ENCODE measurements around the gene RB1. TPM values are rescaled to one million over a fixed set of nuclear protein-coding genes. Genes with fewer than 3 reads are reported as not detected.

The RB1 gene
- total and polyA plus RNA-seq, 2 experiments from 2014 or later = 25.5 to 31.0 TPM

DNA sequence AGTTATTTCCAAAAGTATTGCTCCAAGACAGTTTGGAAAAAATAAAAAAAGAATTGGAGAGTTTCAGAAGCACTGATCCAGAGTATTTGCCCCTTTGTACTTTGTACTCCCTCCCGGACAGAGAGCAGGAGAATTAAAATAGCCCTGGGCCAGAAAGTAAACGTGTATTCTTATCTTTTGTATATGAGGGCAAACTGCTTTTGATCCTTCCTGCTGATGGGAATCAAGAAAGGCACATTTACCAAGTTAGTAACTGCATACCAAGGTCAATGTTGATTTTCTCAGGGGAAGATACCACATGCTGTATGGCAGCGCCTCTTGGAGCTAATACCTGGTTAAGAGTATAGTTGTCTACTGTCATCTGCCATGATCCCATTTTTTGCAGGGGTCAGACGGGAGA is 10.9 kb upstream of the RB1 start:
- in situ Hi-C loops (cut with MboI) = no loop called here
- H3K27ac ChIP-seq = no peak overlapping the region

GRCh38 chr13:48294653-48295052 is 8.9 kb upstream of the RB1 start:
- Histone ChIP-seq H3F3A (ENCODE audit: insufficient read depth) (no peaks in the 10 kb centered on the region), H3K4me1 (ENCODE audit: insufficient read depth) (no peaks in the 10 kb centered on the region), H3K9ac (no peak overlapping the region), H3K27me3 (replicated peaks; ENCODE audit: insufficient read depth) (no peaks in the 10 kb centered on the region), H3K4me2 (ENCODE audit: unreplicated experiment) (no peak overlapping the region), H3K9me2 (ENCODE audit: insufficient read depth) (no peaks in the 10 kb centered on the region), H3K9me3 (ENCODE audit: low read depth) (no peaks in the 10 kb centered on the region), H3K4me3 (no peak overlapping the region), H3K36me3 (ENCODE audit: low read depth) (no peaks in the 10 kb centered on the region), H3K79me2 (ENCODE audit: insufficient read depth) (no peaks in the 10 kb centered on the region), H3K27ac (no peak overlapping the region), H4K20me1 (ENCODE audit: insufficient read depth) (no peaks in the 10 kb centered on the region), H2AFZ (no peak overlapping the region)
- no peak for DNase-seq
- TF ChIP-seq EZH2 (IDR thresholded peaks at IDR 0.05; ENCODE audit: insufficient read depth, poor library complexity, severe bottlenecking) (no peak), EZH2phosphoT487 (IDR thresholded peaks at IDR 0.05; ENCODE audit: insufficient read depth, low read depth) (no peak)
- WGBS, 2 experiments (ENCODE audit: low coverage in 1 of 2, low lambda C conversion rate in 2 of 2, missing lambda C conversion rate in 2 of 2) = 92% methylated on average over 2 of the region's 2 CpGs
- in situ Hi-C loops (cut with MboI) = no loop called here

More for the DNA sequence above, 10.9 kb upstream of the RB1 start:
- no peaks in the 10 kb centered on the region for H3K36me3 ChIP-seq (ENCODE audit: low read depth)
- no peak for DNase-seq
- H3K27me3 ChIP-seq (replicated peaks; ENCODE audit: insufficient read depth) = no peaks in the 10 kb centered on the region; the same call in 1 of the 2 replicates
- H4K20me1 ChIP-seq (ENCODE audit: insufficient read depth) = no peaks in the 10 kb centered on the region
- 83 to 90% methylated on average over 4 of the region's 4 CpGs for WGBS, 2 experiments (ENCODE audit: low coverage in 1 of 2, low lambda C conversion rate in 2 of 2, missing lambda C conversion rate in 2 of 2)
- no peaks in the 10 kb centered on the region for H3K79me2 ChIP-seq (ENCODE audit: insufficient read depth)
- no peaks in the 10 kb centered on the region for H3K9me3 ChIP-seq (ENCODE audit: low read depth)
- no peaks in the 10 kb centered on the region for H3F3A ChIP-seq (ENCODE audit: insufficient read depth)
- H3K4me2 ChIP-seq (ENCODE audit: unreplicated experiment) = no peak overlapping the region
- H3K9me2 ChIP-seq (ENCODE audit: insufficient read depth) = no peaks in the 10 kb centered on the region
- no peak overlapping the region for H3K4me3 ChIP-seq
- no peak overlapping the region for H2AFZ ChIP-seq
- H3K4me1 ChIP-seq (ENCODE audit: insufficient read depth) = no peaks in the 10 kb centered on the region
- no peak overlapping the region for H3K9ac ChIP-seq
- TF ChIP-seq EZH2 (IDR thresholded peaks at IDR 0.05; ENCODE audit: insufficient read depth, poor library complexity, severe bottlenecking) (no peak), EZH2phosphoT487 (IDR thresholded peaks at IDR 0.05; ENCODE audit: insufficient read depth, low read depth) (no peak)

GRCh38 chr13:48295271-48295670 is 8.3 kb upstream of the RB1 start:
- Histone ChIP-seq H3K9ac (no peak overlapping the region), H3K4me2 (ENCODE audit: unreplicated experiment) (no peak overlapping the region), H3K4me3 (no peak overlapping the region), H3F3A (ENCODE audit: insufficient read depth) (no peaks in the 10 kb centered on the region), H3K4me1 (ENCODE audit: insufficient read depth) (no peaks in the 10 kb centered on the region), H3K79me2 (ENCODE audit: insufficient read depth) (no peaks in the 10 kb centered on the region), H2AFZ (no peak overlapping the region), H4K20me1 (ENCODE audit: insufficient read depth) (no peaks in the 10 kb centered on the region), H3K9me3 (ENCODE audit: low read depth) (no peaks in the 10 kb centered on the region), H3K36me3 (ENCODE audit: low read depth) (no peaks in the 10 kb centered on the region), H3K9me2 (ENCODE audit: insufficient read depth) (no peaks in the 10 kb centered on the region), H3K27me3 (replicated peaks; ENCODE audit: insufficient read depth) (no peaks in the 10 kb centered on the region), H3K27ac (no peak overlapping the region)
- TF ChIP-seq EZH2 (IDR thresholded peaks at IDR 0.05; ENCODE audit: insufficient read depth, poor library complexity, severe bottlenecking) (no peak), EZH2phosphoT487 (IDR thresholded peaks at IDR 0.05; ENCODE audit: insufficient read depth, low read depth) (no peak)
- in situ Hi-C loops (cut with MboI) = no loop called here
- no peak for DNase-seq
- 93 to 100% methylated on average over 1 of the region's 1 CpG for WGBS, 2 experiments (ENCODE audit: low coverage in 1 of 2, low lambda C conversion rate in 2 of 2, missing lambda C conversion rate in 2 of 2)

DNA sequence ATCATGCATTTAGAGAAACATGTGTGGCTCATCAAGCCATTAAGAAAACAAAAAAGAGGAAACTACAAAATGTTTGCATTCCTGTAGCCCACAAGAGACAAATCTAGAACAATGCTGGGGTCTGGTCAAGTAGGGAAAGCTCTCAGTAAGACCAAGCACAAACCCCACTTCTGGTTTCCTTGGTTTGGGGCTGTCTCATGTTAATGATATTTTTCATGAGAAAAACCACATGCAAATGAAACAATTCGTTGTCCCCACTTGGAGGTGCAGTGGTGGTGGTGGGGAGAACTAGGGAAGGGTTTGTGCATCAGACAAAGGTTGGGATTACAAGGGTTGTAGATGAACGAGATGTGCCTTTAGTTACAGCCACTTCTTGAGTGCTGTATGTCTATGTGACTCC is 7.0 kb upstream of the RB1 start:
- H3K27ac ChIP-seq = no peak overlapping the region
- no peak for DNase-seq
- no peaks in the 10 kb centered on the region for H3K79me2 ChIP-seq (ENCODE audit: insufficient read depth)
- H3K4me2 ChIP-seq (ENCODE audit: unreplicated experiment) = no peak overlapping the region
- H3K9ac ChIP-seq = no peak overlapping the region
- no peak for TF ChIP-seq EZH2 (IDR thresholded peaks at IDR 0.05; ENCODE audit: insufficient read depth, poor library complexity, severe bottlenecking)
- TF ChIP-seq EZH2phosphoT487 (IDR thresholded peaks at IDR 0.05; ENCODE audit: insufficient read depth, low read depth) = no peak
- no peaks in the 10 kb centered on the region for H3K36me3 ChIP-seq (ENCODE audit: low read depth)
- no peaks in the 10 kb centered on the region for H3K27me3 ChIP-seq (replicated peaks; ENCODE audit: insufficient read depth)
- no peaks in the 10 kb centered on the region for H3F3A ChIP-seq (ENCODE audit: insufficient read depth)
- H3K9me3 ChIP-seq (ENCODE audit: low read depth) = no peaks in the 10 kb centered on the region
- H2AFZ ChIP-seq = no peak overlapping the region
- in situ Hi-C loops (cut with MboI) = no loop called here
- no peaks in the 10 kb centered on the region for H3K4me1 ChIP-seq (ENCODE audit: insufficient read depth)
- H3K9me2 ChIP-seq (ENCODE audit: insufficient read depth) = no peaks in the 10 kb centered on the region
- WGBS, 2 experiments (ENCODE audit: low coverage in 1 of 2, low lambda C conversion rate in 2 of 2, missing lambda C conversion rate in 2 of 2) = 42 to 43% methylated on average over 2 of the region's 2 CpGs
- no peaks in the 10 kb centered on the region for H4K20me1 ChIP-seq (ENCODE audit: insufficient read depth)
- no peak overlapping the region for H3K4me3 ChIP-seq
